Measurements from ENCODE around the gene CFDP1.

DNA sequence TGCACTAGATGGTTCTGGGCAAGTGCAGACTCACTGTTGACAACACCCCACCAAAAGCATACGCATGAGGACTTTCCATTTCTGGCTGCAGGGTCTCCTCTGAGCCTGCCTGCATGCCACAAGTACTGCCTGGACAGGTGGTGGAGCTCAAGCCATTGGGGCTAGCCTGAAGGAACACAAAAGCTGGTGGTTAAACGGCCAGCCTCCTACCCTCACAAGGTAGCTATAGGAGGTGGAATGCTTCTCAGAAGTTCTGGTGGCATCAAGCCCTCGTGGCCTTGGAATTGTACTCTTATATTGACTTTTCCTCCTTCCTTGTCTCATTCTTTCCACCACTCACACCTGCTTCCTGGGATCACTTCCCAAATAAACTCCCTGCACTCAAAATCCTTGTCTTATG lies 125.3 kb downstream of the CFDP1 start:
- TF ChIP-seq GATA2 (IDR thresholded peaks at IDR 0.05; ENCODE audit: low read depth, low read length): no peak
- no peak for TF ChIP-seq GATA3 (IDR thresholded peaks at IDR 0.05; ENCODE audit: low read depth, low read length)
